SK-N-MC (cell line): ENCODE measurements around the gene DLG2.

Source experiments
- EZH2 ChIP-seq: fragments of 200-600 bp; sonication (generic); IDR thresholded peaks from one replicate; pipeline ENCODE4 v1.6.1; 2017; ENCODE audit warnings: antibody characterized with exemption
- FOXP2 ChIP-seq: optimal IDR thresholded peaks from 2 replicates; pipeline ENCODE3; 2011; ENCODE audit warnings: mild to moderate bottlenecking, moderate library complexity; ENCODE audit not compliant: insufficient read depth; ENCODE audit errors: extremely low read length, control extremely low read depth
- POLR2AphosphoS5 ChIP-seq: IDR thresholded peaks from 2 replicates; pipeline ENCODE4 v1.6.1; 2012; ENCODE audit warnings: mild to moderate bottlenecking, low read depth, low read length, borderline replicate concordance

GRCh38 chr11:84686716-84687115, 940.4 kb downstream of the DLG2 start:
- no peak for TF ChIP-seq POLR2AphosphoS5
- no peak for TF ChIP-seq EZH2
- no peak for TF ChIP-seq FOXP2
